Hepatocyte (in vitro differentiated cells): ENCODE measurements around the gene INS. TPM values are rescaled to one million over a fixed set of nuclear protein-coding genes. Genes with fewer than 3 reads are reported as not detected.
A peak's percentile ranks its signal among the peaks of the same experiment; 100 is the strongest.
"Not testable (repeated sequence)": the region's sequence is repeated elsewhere in the genome, so short reads cannot be mapped to it uniquely, and the experiment has no call there.

Experiments used
- DNase-seq: peaks from one replicate; pipeline ENCODE4 v3.0.0-alpha.2; 2016; ENCODE audit warnings: low spot score
- H2AFZ ChIP-seq: fragments of 200-600 bp; sonication (generic); 2 replicates; pipeline ENCODE4 v1.6.0; 2016; ENCODE audit warnings: antibody characterized with exemption, mild to moderate bottlenecking
- H3K27ac ChIP-seq: fragments of 200-600 bp; sonication (generic); 2 replicates; pipeline ENCODE4 v1.5.1; 2016; ENCODE audit warnings: mild to moderate bottlenecking
- H3K27me3 ChIP-seq: fragments of 200-600 bp; sonication (generic); 2 replicates; pipeline ENCODE4 v1.6.1; 2016
- H3K36me3 ChIP-seq: fragments of 200-600 bp; sonication (generic); replicated peaks from 2 replicates; pipeline ENCODE4 v1.5.1; 2016; ENCODE audit warnings: low read depth; ENCODE audit not compliant: insufficient read depth
- H3K4me1 ChIP-seq: fragments of 200-600 bp; sonication (generic); 2 replicates; pipeline ENCODE4 v1.5.1; 2016; ENCODE audit warnings: mild to moderate bottlenecking, moderate library complexity; ENCODE audit not compliant: insufficient read depth
- H3K4me2 ChIP-seq: fragments of 200-600 bp; sonication (generic); 2 replicates; pipeline ENCODE4 v1.6.0; 2016
- H3K4me3 ChIP-seq: fragments of 200-600 bp; sonication (generic); 2 replicates; pipeline ENCODE4 v1.5.1; 2016; ENCODE audit warnings: mild to moderate bottlenecking
- H3K79me2 ChIP-seq: fragments of 200-600 bp; sonication (generic); 2 replicates; pipeline ENCODE4 v1.6.0; 2017; ENCODE audit warnings: mild to moderate bottlenecking
- H3K9me2 ChIP-seq: fragments of 200-600 bp; sonication (generic); replicated peaks from 2 replicates; pipeline ENCODE4 v1.6.0; 2017; ENCODE audit warnings: mild to moderate bottlenecking; ENCODE audit not compliant: insufficient read depth
- H3K9me3 ChIP-seq: fragments of 200-600 bp; sonication (generic); 2 replicates; pipeline ENCODE4 v1.5.1; 2016; ENCODE audit warnings: low read depth, mild to moderate bottlenecking
- H4K20me1 ChIP-seq: fragments of 200-600 bp; sonication (generic); 2 replicates; pipeline ENCODE4 v1.6.0; 2016; ENCODE audit warnings: mild to moderate bottlenecking; ENCODE audit not compliant: insufficient read depth, poor library complexity, severe bottlenecking
- CTCF ChIP-seq: fragments of 200-600 bp; sonication (generic); IDR thresholded peaks from 2 replicates; pipeline ENCODE4 v1.5.1; 2016; ENCODE audit warnings: antibody characterized with exemption, mild to moderate bottlenecking; ENCODE audit not compliant: poor library complexity
- EZH2 ChIP-seq: fragments of 200-600 bp; sonication (generic); IDR thresholded peaks from 2 replicates; pipeline ENCODE4 v1.6.1; 2016; ENCODE audit warnings: antibody characterized with exemption, mild to moderate bottlenecking, borderline replicate concordance
- EZH2phosphoT487 ChIP-seq: fragments of 200-600 bp; sonication (generic); IDR thresholded peaks from one replicate; pipeline ENCODE4 v1.6.1; 2018; ENCODE audit warnings: antibody characterized with exemption, mild to moderate bottlenecking, low read depth, moderate library complexity; ENCODE audit not compliant: unreplicated experiment, severe bottlenecking
- WGBS: methylation state at CpG from one replicate; pipeline ENCODE4 v1.1.6; 2016; ENCODE audit warnings: low lambda C conversion rate; ENCODE audit errors: missing lambda C conversion rate; 5-methylcytosine and 5-hydroxymethylcytosine counted together
- polyA plus RNA-seq: library from polyadenylated mRNA; unstranded; fragments of >200 nt; fragmentation: Nextera tagmentation; extraction: Ambion mirVana; gene quantifications from 2 replicates; pipeline ENCODE4 v1.2.1, GENCODE V29; 2016
- total RNA-seq: library from RNA; depleted of rRNA; stranded (reverse); fragments of >200 nt; gene quantifications from 2 replicates; pipeline ENCODE4 v1.2.3, GENCODE V29; 2014

The INS gene
- total and polyA plus RNA-seq, 2 experiments from 2014 or later = not detected

DNA sequence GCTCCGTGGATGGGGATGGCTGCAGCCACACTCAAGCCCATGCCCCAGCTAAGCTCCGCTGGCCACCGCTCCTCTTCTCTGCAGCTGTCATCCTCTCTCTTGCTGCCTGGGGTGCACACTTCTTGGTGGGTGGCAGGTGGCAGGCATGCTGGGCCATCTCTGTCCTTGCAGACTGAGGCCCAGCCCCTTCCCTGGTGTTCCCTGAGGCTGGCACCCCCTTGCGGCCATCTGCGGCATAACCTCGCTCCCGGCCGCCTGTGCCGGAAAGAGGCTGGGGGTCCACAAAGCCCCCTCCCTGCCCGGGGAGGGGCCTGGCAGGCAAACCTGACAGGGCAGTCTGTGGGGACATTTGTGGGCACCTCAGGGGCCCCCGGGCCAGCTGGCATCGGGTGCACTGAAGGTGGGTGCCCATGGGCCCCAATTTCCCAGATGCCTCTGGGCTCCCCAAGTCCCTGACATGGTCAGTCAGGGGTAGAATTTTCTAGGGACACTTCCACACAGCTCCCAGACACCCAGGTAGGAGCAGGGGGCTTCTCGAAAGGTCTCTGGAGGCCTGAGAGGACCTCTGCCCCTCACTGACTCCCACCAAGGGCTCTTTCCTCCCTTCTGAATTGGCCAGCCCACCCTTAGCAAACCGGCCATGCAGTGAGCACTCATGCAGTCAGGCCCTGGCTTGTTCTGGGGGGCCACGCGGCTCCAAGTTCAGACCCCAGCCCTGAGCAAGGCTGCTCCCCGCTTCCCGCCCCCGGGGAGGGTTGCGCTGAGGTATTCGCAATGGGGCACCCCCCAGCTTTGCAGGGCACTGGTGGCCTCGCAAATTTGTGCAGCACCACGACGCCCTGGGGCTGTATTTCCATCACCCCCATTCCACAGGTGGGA, 34.1 kb upstream of the INS start:
- H2AFZ ChIP-seq = no peak overlapping the region
- WGBS = 59% methylated on average over 24 of the region's 24 CpGs
- no peak overlapping the region for H3K4me3 ChIP-seq
- no peaks in the 10 kb centered on the region for H4K20me1 ChIP-seq
- peaks cover 6% of the 10 kb centered on the region for H3K4me1 ChIP-seq
- no peak overlapping the region for H3K4me2 ChIP-seq
- H3K9me2 ChIP-seq = no peaks in the 10 kb centered on the region
- TF ChIP-seq CTCF (peak; percentile 81), EZH2 (no peak)
- no peak overlapping the region for H3K27ac ChIP-seq
- no peaks in the 10 kb centered on the region for H3K36me3 ChIP-seq
- no peaks in the 10 kb centered on the region for H3K79me2 ChIP-seq
- H3K27me3 ChIP-seq = no peaks in the 10 kb centered on the region
- no peaks in the 10 kb centered on the region for H3K9me3 ChIP-seq
- DNase-seq = peak; percentile 65

DNA sequence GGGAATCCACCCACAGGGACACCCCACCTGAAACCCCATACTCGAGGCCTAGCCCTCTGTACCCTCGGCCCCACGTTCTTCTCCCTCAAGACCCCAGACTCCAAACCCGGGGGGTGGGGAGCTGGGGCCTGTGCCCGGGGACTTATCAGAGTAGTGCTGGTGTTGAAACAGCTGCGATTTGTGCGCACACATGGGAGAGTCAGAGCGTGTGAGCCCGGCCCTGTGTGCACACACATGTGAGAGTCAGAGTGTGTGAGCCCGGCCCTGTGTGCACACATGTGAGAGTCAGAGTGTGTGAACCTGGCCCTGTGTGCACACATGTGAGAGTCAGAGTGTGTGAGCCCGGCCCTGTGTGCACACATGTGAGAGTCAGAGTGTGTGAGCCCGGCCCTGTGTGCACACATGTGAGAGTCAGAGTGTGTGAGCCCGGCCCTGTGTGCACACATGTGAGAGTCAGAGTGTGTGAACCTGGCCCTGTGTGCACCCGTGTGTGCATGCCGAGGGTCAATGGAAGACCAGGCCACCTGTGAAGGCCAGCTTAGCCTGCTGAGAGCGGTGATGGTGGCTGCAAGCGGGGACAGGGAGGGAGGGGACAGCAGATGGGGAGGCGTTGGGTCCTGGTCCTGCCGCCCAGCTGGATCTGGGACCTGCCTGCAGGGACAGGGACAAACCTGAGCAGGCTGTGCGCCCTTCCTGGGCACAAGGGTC, 33.0 kb upstream of the INS start:
- WGBS = 82% methylated on average over 15 of the region's 20 CpGs
- not testable (repeated sequence) for H3K4me1 ChIP-seq, H3K9me2 ChIP-seq, DNase-seq, H3K27me3 ChIP-seq, H3K9me3 ChIP-seq, H4K20me1 ChIP-seq, H3K4me2 ChIP-seq, H3K79me2 ChIP-seq, H3K27ac ChIP-seq, H3K36me3 ChIP-seq, H3K4me3 ChIP-seq, H2AFZ ChIP-seq

DNA sequence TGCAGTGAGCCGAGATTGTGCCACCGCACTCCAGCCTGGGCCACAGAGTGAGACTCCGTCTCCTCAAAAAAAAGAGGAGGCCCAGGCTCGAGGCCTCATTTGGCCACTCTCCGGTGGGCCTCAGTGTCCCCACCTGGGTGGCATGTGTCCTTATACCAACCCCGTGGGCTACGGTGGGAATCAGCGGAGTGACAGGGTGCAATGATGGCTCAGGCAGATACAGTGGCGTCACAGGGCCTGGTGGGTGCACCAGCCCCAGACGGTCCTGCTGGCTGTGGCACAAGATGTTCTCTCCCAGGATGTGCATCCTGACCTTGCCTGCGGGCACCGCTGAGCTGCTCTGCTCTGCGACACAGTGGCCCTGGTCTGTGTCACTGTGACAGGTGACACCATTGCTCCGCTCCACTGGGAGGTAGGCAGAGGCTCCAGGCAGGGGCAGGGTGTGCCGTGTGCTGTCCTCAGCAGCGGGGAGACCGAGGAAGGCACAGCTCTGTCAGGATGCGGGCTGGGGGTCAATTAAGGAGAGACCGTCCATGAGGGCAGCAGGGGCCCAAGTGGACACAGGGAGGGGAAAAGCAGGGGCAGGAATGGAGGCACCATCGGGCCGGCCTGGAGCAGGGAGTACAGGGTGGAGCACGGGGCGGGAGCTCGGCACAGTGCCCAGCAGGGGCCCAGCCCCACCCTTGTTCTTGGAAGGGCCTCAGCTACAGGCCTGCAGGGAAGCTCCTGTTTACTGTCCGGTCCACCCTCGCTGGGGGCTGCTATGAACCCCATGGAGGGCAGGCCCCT, 32.3 kb upstream of the INS start:
- Histone ChIP-seq H2AFZ (no peak overlapping the region), H3K79me2 (no peaks in the 10 kb centered on the region), H4K20me1 (no peaks in the 10 kb centered on the region), H3K4me2 (no peak overlapping the region), H3K36me3 (no peaks in the 10 kb centered on the region), H3K27me3 (no peaks in the 10 kb centered on the region), H3K27ac (no peak overlapping the region), H3K4me1 (peaks cover 8% of the 10 kb centered on the region), H3K4me3 (no peak overlapping the region), H3K9me2 (no peaks in the 10 kb centered on the region), H3K9me3 (no peaks in the 10 kb centered on the region)
- TF ChIP-seq CTCF (no peak), EZH2phosphoT487 (no peak), EZH2 (no peak)
- 84% methylated on average over 26 of the region's 26 CpGs for WGBS
- DNase-seq = no peak
